Hematopoietic multipotent progenitor cell treated with erythropoietin and hydrocortisone succinate and interleukin-3 and kit ligand, for 4 days (in vitro differentiated cells): ENCODE results near the gene FRMD4A.

Experiments
- DNase-seq: peaks from one replicate; pipeline ENCODE4 v3.0.0-alpha.2; 2015

The FRMD4A gene

GRCh38 chr10:13707156-13707881 lies 623.4 kb downstream of the FRMD4A start:
- DNase-seq = peak; percentile 89

GRCh38 chr10:13706604-13707003 lies 624.1 kb downstream of the FRMD4A start:
- DNase-seq = no peak

DNA sequence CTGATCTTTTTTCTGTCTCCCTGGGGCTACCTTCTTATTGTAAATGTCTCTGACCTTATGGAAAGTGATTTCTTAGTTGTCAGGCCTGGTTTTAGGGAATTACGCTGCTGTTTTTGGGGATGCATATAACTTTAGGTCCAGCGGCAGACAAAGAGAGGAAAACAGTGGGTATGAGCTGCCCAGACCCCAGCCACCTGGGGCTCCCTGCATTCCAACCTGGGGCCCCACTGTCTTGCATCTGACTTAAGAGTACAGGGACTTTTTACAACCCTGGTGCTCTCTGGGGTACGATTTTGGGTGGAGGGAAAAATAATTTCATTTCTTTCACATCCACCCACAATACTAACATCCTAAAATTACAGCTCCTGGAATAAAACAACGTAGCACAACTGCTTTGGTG lies 624.5 kb downstream of the FRMD4A start:
- no peak for DNase-seq

DNA sequence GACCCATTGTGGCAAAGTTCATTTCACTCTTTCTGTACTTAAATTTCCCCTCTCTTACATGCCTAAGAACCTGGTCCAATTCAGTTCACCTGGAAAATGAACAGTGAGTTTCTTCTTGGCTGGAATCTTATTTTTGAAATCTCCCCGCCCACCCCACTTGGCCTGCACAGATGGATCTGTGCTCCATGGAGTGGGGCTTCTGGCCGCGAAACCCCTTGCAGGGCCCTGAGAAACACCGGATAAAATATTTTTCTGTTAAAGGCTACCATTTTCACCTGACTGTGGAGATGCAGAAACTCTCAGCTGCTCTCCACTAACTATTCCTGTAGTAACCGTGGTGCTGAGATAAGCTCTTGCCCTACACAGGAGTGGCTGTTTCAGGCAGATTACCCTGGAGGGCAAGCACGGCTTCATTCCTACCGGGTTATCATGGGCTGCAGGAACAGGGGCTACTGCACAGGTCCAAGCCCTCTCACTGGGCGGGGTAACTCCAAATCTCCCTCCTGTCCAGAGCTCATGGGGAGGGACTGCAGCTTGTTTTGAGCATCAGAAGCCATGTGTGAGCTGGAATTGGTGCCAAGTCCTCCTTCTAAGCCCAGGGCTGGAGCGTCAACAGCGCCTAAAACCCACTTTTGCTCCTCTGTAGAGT lies 625.1 kb downstream of the FRMD4A start:
- DNase-seq = peak; percentile 94

GRCh38 chr10:13704964-13705363 lies 625.8 kb downstream of the FRMD4A start:
- DNase-seq = no peak

GRCh38 chr10:13703997-13704536 lies 626.7 kb downstream of the FRMD4A start:
- DNase-seq = no peak

DNA sequence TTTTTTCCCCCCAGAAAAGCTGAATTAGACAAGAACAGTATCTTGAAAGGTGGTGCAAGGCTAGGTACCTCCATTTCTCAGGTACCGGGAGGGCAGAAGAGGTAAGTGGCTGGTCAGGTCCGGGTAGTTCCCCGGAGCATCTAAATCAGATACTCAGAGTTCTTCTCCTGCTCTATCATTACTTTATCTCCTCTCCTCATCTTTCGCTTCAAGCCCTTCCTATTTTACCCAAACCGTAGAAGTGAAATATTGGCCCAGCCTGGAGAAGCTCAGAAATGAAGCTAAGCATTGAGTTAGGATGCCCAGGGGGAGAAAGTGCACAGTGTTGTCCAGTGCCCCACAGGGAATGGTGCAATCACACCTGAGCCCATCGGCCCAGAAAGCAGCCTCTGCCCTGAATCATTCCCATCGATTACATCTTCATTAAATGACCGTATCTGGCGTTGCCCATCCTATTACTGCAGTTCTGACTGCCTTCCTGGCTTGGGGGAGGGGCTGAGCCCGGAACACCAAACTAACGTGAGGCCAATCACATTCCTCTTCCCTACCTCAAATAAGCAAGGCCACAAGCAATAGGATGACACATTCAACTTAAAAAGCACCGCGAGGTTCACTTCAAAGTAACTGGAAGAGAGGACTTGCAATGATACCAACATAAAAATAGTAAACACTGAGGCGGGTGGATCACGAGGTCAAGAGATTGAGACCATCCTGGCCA lies 627.5 kb downstream of the FRMD4A start:
- no peak for DNase-seq

GRCh38 chr10:13701157-13701919 lies 629.4 kb downstream of the FRMD4A start:
- no peak for DNase-seq

- peak; percentile 52 for DNase-seq
Measured at GRCh38 chr10:13700473-13701144, 630.1 kb downstream of the FRMD4A start.

DNA sequence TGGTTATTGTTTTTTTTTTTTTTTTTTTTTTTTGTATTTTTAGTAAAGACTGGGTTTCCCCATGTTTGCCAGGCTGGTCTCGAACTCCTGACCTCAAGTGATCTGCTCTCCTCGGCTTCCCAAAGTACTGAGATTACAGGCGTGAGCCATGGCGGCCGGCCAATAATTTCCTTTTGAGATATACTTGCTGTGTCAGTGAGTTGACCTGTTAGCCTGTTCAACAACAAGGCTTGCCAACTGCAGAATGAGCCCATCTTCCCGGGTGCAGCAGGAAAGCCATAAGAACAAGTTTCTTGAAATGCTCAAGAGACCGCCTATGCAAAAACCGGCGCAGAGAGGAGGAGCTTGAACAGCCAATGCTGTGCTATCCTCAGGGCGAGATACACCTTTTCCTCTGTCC lies 631.5 kb downstream of the FRMD4A start:
- no peak for DNase-seq

DNA sequence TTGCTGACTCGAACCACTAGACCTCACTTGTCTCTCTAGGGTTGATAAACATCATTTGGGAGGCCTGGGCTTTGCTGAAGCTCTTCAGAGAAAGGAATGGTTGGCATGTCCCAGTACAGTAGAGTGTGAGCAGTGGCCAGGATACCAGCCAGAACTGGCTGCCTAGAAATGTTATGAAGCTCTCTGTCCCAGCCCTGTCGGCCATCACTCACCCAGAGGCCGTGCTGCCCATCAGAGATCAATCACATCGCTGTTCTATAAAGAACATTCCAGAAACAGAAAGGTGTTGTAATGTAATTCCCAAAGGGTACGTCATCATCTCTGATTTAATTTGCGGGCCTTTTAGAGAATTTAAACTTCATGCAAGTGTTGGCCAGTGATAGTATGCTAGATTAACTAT lies 632.5 kb downstream of the FRMD4A start:
- no peak for DNase-seq

DNA sequence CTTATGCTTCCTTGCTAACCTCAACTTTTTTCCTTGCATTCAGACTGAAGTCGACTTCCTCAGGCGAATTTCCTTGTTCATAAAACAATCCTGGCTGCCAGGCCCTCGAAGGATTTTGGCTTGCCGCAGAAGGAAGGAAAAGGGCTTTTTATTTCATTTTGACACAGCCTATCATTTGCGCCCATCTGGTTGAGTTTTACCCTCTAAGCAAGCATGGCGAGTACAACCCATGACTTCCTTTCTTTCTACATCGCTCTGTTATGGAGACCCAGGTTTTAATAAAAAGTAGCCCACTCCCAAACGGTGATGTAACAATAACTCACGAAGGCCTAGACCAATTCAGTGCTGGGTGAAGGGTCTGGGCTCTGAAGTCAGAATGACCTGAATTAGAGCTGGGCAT lies 634.7 kb downstream of the FRMD4A start:
- DNase-seq = no peak

GRCh38 chr10:13695588-13695987 lies 635.1 kb downstream of the FRMD4A start:
- no peak for DNase-seq

DNA sequence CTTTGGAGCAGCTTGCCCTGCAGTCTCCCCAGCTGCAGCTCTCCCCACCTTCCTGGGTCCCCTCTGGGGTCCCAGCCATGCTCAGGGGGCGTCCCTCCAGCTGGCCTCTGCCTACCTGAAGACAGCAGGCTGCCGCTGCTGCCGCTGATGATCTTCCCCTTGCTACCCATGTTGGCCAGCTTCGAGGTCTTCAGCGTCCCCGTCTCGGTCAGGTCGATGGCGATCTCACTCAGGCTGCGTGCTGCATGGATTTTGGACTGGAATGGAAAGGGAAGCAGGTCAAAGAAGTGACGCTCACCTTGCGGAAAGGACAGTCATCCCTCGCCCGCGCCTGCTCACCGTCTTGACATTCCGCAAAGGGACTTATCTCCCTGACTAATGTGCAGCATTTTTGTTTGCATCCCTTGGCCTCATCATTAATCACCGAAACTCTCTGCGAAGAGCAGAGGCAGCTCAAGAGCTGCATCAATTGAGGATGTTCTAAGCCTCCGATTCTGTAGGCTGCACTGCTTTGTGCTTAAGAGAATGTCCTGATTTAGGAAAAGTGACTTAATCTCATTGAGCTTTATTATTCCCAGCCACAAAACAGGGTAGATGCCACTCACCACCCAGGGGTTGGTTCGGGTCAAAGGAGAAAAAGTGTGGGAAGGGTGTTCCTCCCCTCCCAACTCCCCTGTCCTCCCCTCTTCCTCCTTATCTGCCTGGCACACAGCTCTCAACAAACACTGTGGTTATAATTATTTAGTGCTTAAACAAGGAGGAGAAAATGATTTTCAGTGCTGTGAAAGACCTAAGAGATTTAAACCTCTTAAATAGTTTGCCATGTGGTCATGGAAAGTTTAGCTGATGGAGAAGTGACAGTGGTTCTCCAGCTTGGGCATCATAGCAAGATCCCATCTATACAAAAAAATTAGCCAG lies 636.7 kb downstream of the FRMD4A start:
- peak; percentile 74 for DNase-seq

GRCh38 chr10:13690281-13690825 lies 640.4 kb downstream of the FRMD4A start:
- DNase-seq = no peak

GRCh38 chr10:13686331-13686752 lies 644.4 kb downstream of the FRMD4A start:
- no peak for DNase-seq

DNA sequence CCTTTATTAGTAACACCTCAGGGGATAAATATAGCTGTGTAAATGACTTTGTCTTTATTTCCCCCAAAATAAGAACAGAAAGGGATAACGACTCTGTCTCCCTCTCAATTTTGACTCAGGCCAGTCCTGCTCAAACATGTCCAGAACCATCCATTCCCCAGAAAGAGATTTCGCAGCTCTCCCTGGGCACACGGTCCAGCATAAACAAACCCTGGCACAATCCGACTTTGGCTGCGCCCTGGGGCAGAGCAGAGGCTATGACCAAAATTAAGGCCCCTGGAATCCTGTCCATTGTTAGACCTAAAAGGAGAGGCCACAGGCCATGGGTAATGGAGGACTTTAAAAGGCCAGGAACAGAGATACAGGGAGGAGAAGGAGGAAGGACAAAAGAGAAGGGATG lies 644.8 kb downstream of the FRMD4A start:
- no peak for DNase-seq

GRCh38 chr10:13684806-13685482 lies 645.8 kb downstream of the FRMD4A start:
- DNase-seq = no peak

GRCh38 chr10:13684252-13684791 lies 646.4 kb downstream of the FRMD4A start:
- no peak for DNase-seq

GRCh38 chr10:13683017-13683416 lies 647.7 kb downstream of the FRMD4A start:
- DNase-seq = no peak
